CD14-positive monocyte (primary cell): Measurements from ENCODE around the gene XPNPEP3. TPM values are rescaled to one million over a fixed set of nuclear protein-coding genes. Genes with fewer than 3 reads are reported as not detected.

ENCODE experiments used
- DNase-seq, 3 donors: peaks; one replicate each; pipeline ENCODE4 v3.0.0-alpha.2; 2011 to 2022
- H2AFZ ChIP-seq: 2 replicates; pipeline ENCODE4 v1.6.0; 2012; ENCODE audit warnings: mild to moderate bottlenecking, low read depth, low read length, inconsistent platforms; ENCODE audit not compliant: insufficient read depth, poor library complexity, severe bottlenecking
- H3K27ac ChIP-seq, 2 donors: 1 replicate in 1 of 2; 2 replicates in 1 of 2; pipeline ENCODE4 v1.5.1; 2012 to 2013; ENCODE audit warnings: low read length in 2 of 2, control low read depth in 1 of 2, inconsistent platforms in 1 of 2, low read depth in 1 of 2, mild to moderate bottlenecking in 1 of 2
- H3K27me3 ChIP-seq, 2 donors: one replicate each; pipeline versions ENCODE4 v1.6.0 to v1.6.1; 2011 to 2013; ENCODE audit warnings: low read length in 2 of 2; ENCODE audit not compliant: control insufficient read depth in 2 of 2, insufficient read depth in 2 of 2
- H3K36me3 ChIP-seq, 2 donors: replicated peaks in 1 of 2; 1 replicate in 1 of 2; 2 replicates in 1 of 2; pipeline versions ENCODE4 v1.5.1 to v1.6.1; 2012 to 2013; ENCODE audit warnings: low read length in 2 of 2, control low read depth in 1 of 2, inconsistent platforms in 1 of 2, mild to moderate bottlenecking in 1 of 2; ENCODE audit not compliant: insufficient read depth in 2 of 2, control insufficient read depth in 1 of 2
- H3K4me1 ChIP-seq, 2 donors: 1 replicate in 1 of 2; 2 replicates in 1 of 2; pipeline versions ENCODE4 v1.5.1 to v1.6.1; 2012 to 2013; ENCODE audit warnings: low read length in 2 of 2, control low read depth in 1 of 2, inconsistent platforms in 1 of 2, mild to moderate bottlenecking in 1 of 2, moderate library complexity in 1 of 2; ENCODE audit not compliant: insufficient read depth in 2 of 2, control insufficient read depth in 1 of 2
- H3K4me2 ChIP-seq: replicated peaks from 2 replicates; pipeline ENCODE3; 2012; ENCODE audit warnings: low read length, moderate library complexity, mild to moderate bottlenecking; ENCODE audit not compliant: poor library complexity, severe bottlenecking; ENCODE audit errors: extremely low read depth
- H3K4me3 ChIP-seq, 3 experiments: fragments of 200-600 bp in 1 of 3; sonication (generic) in 1 of 3; replicated peaks in 1 of 3; 1 replicate in 2 of 3; 2 replicates in 1 of 3; pipeline ENCODE4 v1.5.1; 2011 to 2013; ENCODE audit warnings: low read length in 3 of 3, mild to moderate bottlenecking in 3 of 3, control low read depth in 2 of 3, low read depth in 2 of 3, inconsistent platforms in 1 of 3, moderate library complexity in 1 of 3
- H3K79me2 ChIP-seq: 2 replicates; pipeline ENCODE4 v1.6.0; 2012; ENCODE audit warnings: mild to moderate bottlenecking, control low read depth, inconsistent platforms, low read length, moderate library complexity; ENCODE audit not compliant: insufficient read depth
- H3K9ac ChIP-seq: 2 replicates; pipeline ENCODE4 v1.6.0; 2017; ENCODE audit warnings: low read length, mild to moderate bottlenecking; ENCODE audit not compliant: insufficient read depth, poor library complexity, severe bottlenecking
- H3K9me3 ChIP-seq, 2 donors: replicated peaks in 1 of 2; 1 replicate in 1 of 2; 2 replicates in 1 of 2; pipeline versions ENCODE4 v1.5.1 to v1.6.1; 2012 to 2013; ENCODE audit warnings: low read length in 2 of 2, control low read depth in 1 of 2; ENCODE audit not compliant: control insufficient read depth in 1 of 2, insufficient read depth in 1 of 2
- H4K20me1 ChIP-seq: 2 replicates; pipeline ENCODE4 v1.6.0; 2012; ENCODE audit warnings: mild to moderate bottlenecking, low read length, control low read depth, moderate library complexity; ENCODE audit not compliant: insufficient read depth
- H3K27ac Mint-ChIP-seq, 7 donors: one replicate each; pipeline ENCODE4 v1.8.0; 2020; ENCODE audit warnings: mild to moderate bottlenecking in 7 of 7, mixed read lengths in 7 of 7, moderate library complexity in 6 of 7, inconsistent platforms in 2 of 7
- H3K27me3 Mint-ChIP-seq, 3 donors: one replicate each; pipeline ENCODE4 v1.8.0; 2021 to 2022; ENCODE audit warnings: low read depth in 3 of 3, mild to moderate bottlenecking in 3 of 3, mixed read lengths in 3 of 3, moderate library complexity in 3 of 3, inconsistent platforms in 1 of 3
- H3K36me3 Mint-ChIP-seq, 2 donors: one replicate each; pipeline ENCODE4 v1.8.0; 2020; ENCODE audit warnings: mixed read lengths in 2 of 2, inconsistent platforms in 1 of 2, mild to moderate bottlenecking in 1 of 2
- H3K4me1 Mint-ChIP-seq: one replicate; pipeline ENCODE4 v1.8.0; 2020; ENCODE audit warnings: mild to moderate bottlenecking, mixed read lengths
- H3K4me3 Mint-ChIP-seq, 2 donors: one replicate each; pipeline ENCODE4 v1.8.0; 2020; ENCODE audit warnings: mild to moderate bottlenecking in 2 of 2, mixed read lengths in 2 of 2, moderate library complexity in 1 of 2
- H3K9me3 Mint-ChIP-seq, 7 donors: one replicate each; pipeline ENCODE4 v1.8.0; 2020 to 2022; ENCODE audit warnings: mixed read lengths in 7 of 7, mild to moderate bottlenecking in 6 of 7, moderate library complexity in 6 of 7, inconsistent platforms in 2 of 7
- CTCF ChIP-seq: fragments of 200-600 bp; IDR thresholded peaks from one replicate; pipeline ENCODE4 v1.8.0; 2022; ENCODE audit warnings: antibody characterized with exemption, mild to moderate bottlenecking
- WGBS: methylation state at CpG from one replicate; pipeline ENCODE4 v1.1.5; 2013; ENCODE audit warnings: missing lambda C conversion rate; ENCODE audit not compliant: insufficient coverage; 5-methylcytosine and 5-hydroxymethylcytosine counted together
- intact Hi-C, 2 donors: fragments of 100-400 bp; cut with micrococcal nuclease; formaldehyde crosslinking; loops; one replicate each; pipeline versions ENCODE4 v1.15.0 to v1.15.1; 2023
- polyA plus RNA-seq, 3 donors: library from polyadenylated mRNA; depleted of rRNA in 1 of 3; unstranded in 2 of 3; stranded (reverse) in 1 of 3; fragments of 300-500 nt in 2 of 3; fragments of >200 nt in 1 of 3; fragmentation: Illumina TruSeq in 2 of 3; gene quantifications; 1 replicate in 2 of 3; 2 replicates in 1 of 3; pipeline ENCODE4 v1.2.3, GENCODE V29; 2012 to 2021

XPNPEP3 gene
- polyA plus RNA-seq, 3 donors = 3.6 to 9.4 (median 7.3) TPM

- H3K4me1 ChIP-seq = no peaks in the 10 kb centered on the region
- no peak overlapping the region for H3K27ac ChIP-seq
- H3K9ac ChIP-seq = no peak overlapping the region
- intact Hi-C loops = loop anchor here (10.0 kb wide), 2 partner anchors 76 to 236 kb away; partner anchors contain the start of gene SLC25A17 (in 1 of the 2)
- peaks cover 0 to 2% (median 0%) of the 10 kb centered on the region in 3 donors for H3K27me3 Mint-ChIP-seq
- H3K27me3 ChIP-seq = no peaks in the 10 kb centered on the region
- H3K27ac Mint-ChIP-seq = no peak overlapping the region
- WGBS = no CpG with 5 or more reads among the region's 3 CpGs
- H2AFZ ChIP-seq = no peak overlapping the region
- TF ChIP-seq CTCF = no peak
- H3K9me3 Mint-ChIP-seq = no peaks in the 10 kb centered on the region
- no peak overlapping the region for H3K4me3 ChIP-seq
- no peaks in the 10 kb centered on the region for H3K4me1 Mint-ChIP-seq
- H3K79me2 ChIP-seq = no peaks in the 10 kb centered on the region
- no peak for DNase-seq
- no peaks in the 10 kb centered on the region for H4K20me1 ChIP-seq
- H3K4me3 Mint-ChIP-seq = no peak overlapping the region
- peaks cover 4 to 31% of the 10 kb centered on the region in 2 donors for H3K36me3 ChIP-seq
- no peaks in the 10 kb centered on the region for H3K9me3 ChIP-seq
- H3K36me3 Mint-ChIP-seq = peaks cover 31 to 38% of the 10 kb centered on the region in 2 donors
- H3K4me2 ChIP-seq = no peak overlapping the region
These were observed 33.9 kb downstream of the XPNPEP3 start for GRCh38 chr22:40890881-40891280.

GRCh38 chr22:40894417-40894816 lies 37.5 kb downstream of the XPNPEP3 start:
- TF ChIP-seq CTCF = no peak
- Mint-ChIP-seq H3K27me3 (peaks cover 0 to 2% (median 0%) of the 10 kb centered on the region in 3 donors), H3K9me3 (no peaks in the 10 kb centered on the region), H3K4me3 (no peak overlapping the region), H3K36me3 (peaks cover 8 to 14% of the 10 kb centered on the region in 2 donors), H3K4me1 (peaks cover 5% of the 10 kb centered on the region), H3K27ac (no peak overlapping the region)
- H3K36me3 ChIP-seq = peaks cover 2 to 3% of the 10 kb centered on the region in 2 donors
- H3K4me1 ChIP-seq = no peaks in the 10 kb centered on the region
- intact Hi-C loops = loop anchor here (10.0 kb wide), 2 partner anchors 80 to 240 kb away; partner anchors contain the start of gene SLC25A17 (in 1 of the 2)
- H3K27ac ChIP-seq = no peak overlapping the region
- no peak for DNase-seq
- no peak overlapping the region for H2AFZ ChIP-seq
- no peaks in the 10 kb centered on the region for H3K79me2 ChIP-seq
- H3K4me3 ChIP-seq = no peak overlapping the region
- 100% methylated on average over 1 of the region's 4 CpGs for WGBS
- H3K9ac ChIP-seq = no peak overlapping the region
- H3K9me3 ChIP-seq = no peaks in the 10 kb centered on the region
- H3K4me2 ChIP-seq = no peak overlapping the region
- no peaks in the 10 kb centered on the region for H4K20me1 ChIP-seq
- H3K27me3 ChIP-seq = no peaks in the 10 kb centered on the region
